HepG2 (cell line): Measurements from ENCODE around the gene EPDR1. TPM values are rescaled to one million over a fixed set of nuclear protein-coding genes. Genes with fewer than 3 reads are reported as not detected.
A peak's percentile ranks its signal among the peaks of the same experiment; 100 is the strongest.

Source experiments
- ARNTL ChIP-seq: sonication (generic); formaldehyde crosslinking; IDR thresholded peaks from 2 replicates; pipeline ENCODE4 v1.4.0; 2020; ENCODE audit warnings: mild to moderate bottlenecking, missing genetic modification reagents
- CREM ChIP-seq, 2 experiments: sonication (generic) in 1 of 2; formaldehyde crosslinking in 1 of 2; IDR thresholded peaks; 2 replicates each; pipeline versions ENCODE4 v1.4.0 to v1.6.1; 2016 to 2020; ENCODE audit warnings: antibody characterized with exemption in 1 of 2, mild to moderate bottlenecking in 1 of 2, missing genetic modification reagents in 1 of 2
- EP300 ChIP-seq, 3 experiments: sonication (generic) in 1 of 3; formaldehyde crosslinking in 1 of 3; IDR thresholded peaks; 2 replicates each; pipeline versions ENCODE4 v1.5.1 to v1.6.1; 2011 to 2020; ENCODE audit warnings: low read depth in 2 of 3, low read length in 2 of 3, borderline replicate concordance in 1 of 3, improper control_type of control experiment in 1 of 3, mild to moderate bottlenecking in 1 of 3, missing genetic modification reagents in 1 of 3, moderate library complexity in 1 of 3
- HOXA7 ChIP-seq: sonication (generic); formaldehyde crosslinking; IDR thresholded peaks from 2 replicates; pipeline ENCODE4 v1.8.1; 2022; ENCODE audit warnings: mild to moderate bottlenecking, missing genetic modification reagents, moderate library complexity
- NCOA5 ChIP-seq: sonication (generic); formaldehyde crosslinking; IDR thresholded peaks from 2 replicates; pipeline ENCODE4 v1.4.0; 2020; ENCODE audit warnings: missing genetic modification reagents
- NFKB2 ChIP-seq: sonication (generic); formaldehyde crosslinking; IDR thresholded peaks from 2 replicates; pipeline ENCODE4 v1.4.0; 2020; ENCODE audit warnings: missing genetic modification reagents, borderline replicate concordance
- NFYC ChIP-seq: IDR thresholded peaks from 2 replicates; pipeline ENCODE4 v1.6.1; 2016; ENCODE audit warnings: missing genetic modification reagents, missing compliant biosample characterization
- PHF20 ChIP-seq: sonication (generic); formaldehyde crosslinking; IDR thresholded peaks from 2 replicates; pipeline ENCODE4 v1.5.0; 2020; ENCODE audit warnings: mild to moderate bottlenecking, missing genetic modification reagents
- REXO4 ChIP-seq: sonication (generic); formaldehyde crosslinking; IDR thresholded peaks from 2 replicates; pipeline ENCODE4 v1.8.0; 2022; ENCODE audit warnings: missing genetic modification reagents, mild to moderate bottlenecking, borderline replicate concordance
- RFXAP ChIP-seq: sonication (generic); formaldehyde crosslinking; IDR thresholded peaks from 2 replicates; pipeline ENCODE4 v1.4.0; 2020; ENCODE audit warnings: missing genetic modification reagents, borderline replicate concordance
- U2AF1 ChIP-seq: fragments of 200-400 bp; formaldehyde crosslinking; optimal IDR thresholded peaks from 2 replicates; pipeline ENCODE3; 2017; ENCODE audit warnings: mild to moderate bottlenecking, low read depth, low read length
- ZNF280B ChIP-seq: sonication (generic); formaldehyde crosslinking; IDR thresholded peaks from 2 replicates; pipeline ENCODE4 v1.5.0; 2020; ENCODE audit warnings: missing genetic modification reagents, mild to moderate bottlenecking, borderline replicate concordance
- ZNF616 ChIP-seq: sonication (generic); formaldehyde crosslinking; IDR thresholded peaks from 2 replicates; pipeline ENCODE4 v1.5.0; 2020; ENCODE audit warnings: low read depth, mild to moderate bottlenecking, missing genetic modification reagents
- ZNF670 ChIP-seq: sonication (generic); formaldehyde crosslinking; IDR thresholded peaks from 2 replicates; pipeline ENCODE4 v1.8.0; 2022; ENCODE audit warnings: mild to moderate bottlenecking, missing genetic modification reagents, borderline replicate concordance
- ZNF7 ChIP-seq: IDR thresholded peaks from 2 replicates; pipeline ENCODE4 v1.6.1; 2016; ENCODE audit warnings: missing biosample characterization, missing genetic modification reagents
- ZNF772 ChIP-seq: sonication (generic); formaldehyde crosslinking; IDR thresholded peaks from 2 replicates; pipeline ENCODE4 v1.5.0; 2020; ENCODE audit warnings: mild to moderate bottlenecking, missing genetic modification reagents
- polyA plus RNA-seq, 8 experiments: library from polyadenylated mRNA; depleted of rRNA in 3 of 8; stranded (reverse) in 7 of 8; unstranded in 1 of 8; fragments of >200 nt; fragmentation: Illumina TruSeq in 4 of 8; extraction: Trizol in 4 of 8; gene quantifications; 2 replicates each; pipeline versions ENCODE4 v1.2.1 to v1.2.3, GENCODE V29; 2011 to 2016; ENCODE audit warnings: low read depth in 4 of 8, missing spikeins in 1 of 8, mixed read lengths in 1 of 8; ENCODE audit not compliant: insufficient read depth in 1 of 8
- total RNA-seq, 5 experiments: library from RNA; depleted of rRNA; stranded (reverse); fragments of >200 nt; fragmentation: Illumina TruSeq; extraction: Trizol; gene quantifications; 2 replicates each; pipeline ENCODE4 v1.2.3, GENCODE V29; 2016; ENCODE audit warnings: low read depth in 1 of 5
- TF ChIP-seq, protein P1 (sequence below): sonication (generic); formaldehyde crosslinking; IDR thresholded peaks from 2 replicates; pipeline ENCODE4 v1.9.0; 2021; ENCODE audit warnings: missing genetic modification reagents, borderline replicate concordance
- TF ChIP-seq, protein P2 (sequence below): sonication (generic); formaldehyde crosslinking; IDR thresholded peaks from 2 replicates; pipeline ENCODE4 v1.4.0; 2020; ENCODE audit warnings: missing genetic modification reagents
- TF ChIP-seq, protein P3 (sequence below): sonication (generic); formaldehyde crosslinking; IDR thresholded peaks from 2 replicates; pipeline ENCODE4 v1.5.0; 2020; ENCODE audit warnings: mild to moderate bottlenecking, missing genetic modification reagents, moderate library complexity

Gene EPDR1
- total and polyA plus RNA-seq, 2 of the 13 experiments (the other 11 are each of a cell fraction or from before 2014, with no cell fraction given), result 38.3 to 50.2 TPM

DNA sequence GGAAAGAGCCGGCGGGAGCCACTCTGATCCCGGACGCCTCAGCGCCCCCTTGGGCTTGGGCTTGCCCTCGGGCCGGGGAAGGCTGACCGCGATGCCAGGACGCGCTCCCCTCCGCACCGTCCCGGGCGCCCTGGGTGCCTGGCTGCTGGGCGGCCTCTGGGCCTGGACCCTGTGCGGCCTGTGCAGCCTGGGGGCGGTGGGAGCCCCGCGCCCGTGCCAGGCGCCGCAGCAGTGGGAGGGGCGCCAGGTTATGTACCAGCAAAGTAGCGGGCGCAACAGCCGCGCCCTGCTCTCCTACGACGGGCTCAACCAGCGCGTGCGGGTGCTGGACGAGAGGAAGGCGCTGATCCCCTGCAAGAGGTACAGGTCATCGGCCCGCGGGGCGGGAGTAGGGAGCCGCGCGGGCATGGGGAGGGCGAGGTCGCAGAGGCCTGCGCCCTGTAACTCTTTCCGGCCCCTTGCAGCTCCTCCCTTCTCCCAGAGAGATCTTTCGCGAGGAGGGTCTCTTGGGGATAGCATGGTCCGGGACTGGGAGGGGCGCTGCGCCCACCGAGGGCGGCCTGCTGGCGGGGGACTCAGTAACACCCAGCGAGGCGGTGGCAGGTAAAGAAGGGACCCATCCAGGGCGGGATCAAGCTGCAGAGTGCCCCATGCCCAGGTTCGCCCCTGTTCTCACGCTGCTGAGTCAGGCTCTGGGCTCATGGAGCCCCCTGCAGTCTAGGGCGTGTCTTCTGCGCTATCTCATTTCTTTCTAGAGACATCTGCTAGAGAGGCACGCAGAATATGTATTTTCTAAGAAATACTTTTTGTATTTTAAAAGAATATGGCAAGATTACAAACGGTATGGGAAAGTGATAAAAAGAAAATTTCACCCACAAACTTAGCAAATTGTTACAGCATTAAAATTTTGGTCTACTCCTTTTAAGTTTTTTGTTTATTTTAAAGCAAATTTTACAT is 687 bp downstream of the EPDR1 start (continued):
- TF ChIP-seq NFKB2 (CRISPR knock-in tag) (no peak), ZNF280B (CRISPR knock-in tag) (no peak), ZNF670 (CRISPR knock-in tag) (peak; percentile 50; the same call in 1 of the 2 replicates), EP300 (IDR thresholded peaks at IDR 0.05; ENCODE audit: low read depth in 2 of 2, low read length in 2 of 2) (no peak), EP300 (CRISPR knock-in tag; IDR thresholded peaks at IDR 0.05; ENCODE audit: borderline replicate concordance) (no peak; the same call in 1 of the 2 replicates), ZNF616 (no peak), HOXA7 (CRISPR knock-in tag) (no peak), NFYC (CRISPR knock-in tag) (no peak), NCOA5 (no peak), ARNTL (CRISPR knock-in tag) (no peak), ZNF772 (CRISPR knock-in tag) (peak; percentile 53; the same call in 1 of the 2 replicates), PHF20 (peak; percentile 39; the same call in 1 of the 2 replicates), CREM (IDR thresholded peaks at IDR 0.05) (no peak), CREM (CRISPR knock-in tag; IDR thresholded peaks at IDR 0.05) (no peak), ZNF7 (CRISPR knock-in tag) (no peak), U2AF1 (no peak), REXO4 (CRISPR knock-in tag) (no peak), RFXAP (no peak)
- TF ChIP-seq, protein P1, sequence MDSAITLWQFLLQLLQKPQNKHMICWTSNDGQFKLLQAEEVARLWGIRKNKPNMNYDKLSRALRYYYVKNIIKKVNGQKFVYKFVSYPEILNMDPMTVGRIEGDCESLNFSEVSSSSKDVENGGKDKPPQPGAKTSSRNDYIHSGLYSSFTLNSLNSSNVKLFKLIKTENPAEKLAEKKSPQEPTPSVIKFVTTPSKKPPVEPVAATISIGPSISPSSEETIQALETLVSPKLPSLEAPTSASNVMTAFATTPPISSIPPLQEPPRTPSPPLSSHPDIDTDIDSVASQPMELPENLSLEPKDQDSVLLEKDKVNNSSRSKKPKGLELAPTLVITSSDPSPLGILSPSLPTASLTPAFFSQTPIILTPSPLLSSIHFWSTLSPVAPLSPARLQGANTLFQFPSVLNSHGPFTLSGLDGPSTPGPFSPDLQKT, result no peak
- TF ChIP-seq, protein P2, sequence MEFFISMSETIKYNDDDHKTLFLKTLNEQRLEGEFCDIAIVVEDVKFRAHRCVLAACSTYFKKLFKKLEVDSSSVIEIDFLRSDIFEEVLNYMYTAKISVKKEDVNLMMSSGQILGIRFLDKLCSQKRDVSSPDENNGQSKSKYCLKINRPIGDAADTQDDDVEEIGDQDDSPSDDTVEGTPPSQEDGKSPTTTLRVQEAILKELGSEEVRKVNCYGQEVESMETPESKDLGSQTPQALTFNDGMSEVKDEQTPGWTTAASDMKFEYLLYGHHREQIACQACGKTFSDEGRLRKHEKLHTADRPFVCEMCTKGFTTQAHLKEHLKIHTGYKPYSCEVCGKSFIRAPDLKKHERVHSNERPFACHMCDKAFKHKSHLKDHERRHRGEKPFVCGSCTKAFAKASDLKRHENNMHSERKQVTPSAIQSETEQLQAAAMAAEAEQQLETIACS (CRISPR knock-in tag), result no peak
- TF ChIP-seq, protein P3, sequence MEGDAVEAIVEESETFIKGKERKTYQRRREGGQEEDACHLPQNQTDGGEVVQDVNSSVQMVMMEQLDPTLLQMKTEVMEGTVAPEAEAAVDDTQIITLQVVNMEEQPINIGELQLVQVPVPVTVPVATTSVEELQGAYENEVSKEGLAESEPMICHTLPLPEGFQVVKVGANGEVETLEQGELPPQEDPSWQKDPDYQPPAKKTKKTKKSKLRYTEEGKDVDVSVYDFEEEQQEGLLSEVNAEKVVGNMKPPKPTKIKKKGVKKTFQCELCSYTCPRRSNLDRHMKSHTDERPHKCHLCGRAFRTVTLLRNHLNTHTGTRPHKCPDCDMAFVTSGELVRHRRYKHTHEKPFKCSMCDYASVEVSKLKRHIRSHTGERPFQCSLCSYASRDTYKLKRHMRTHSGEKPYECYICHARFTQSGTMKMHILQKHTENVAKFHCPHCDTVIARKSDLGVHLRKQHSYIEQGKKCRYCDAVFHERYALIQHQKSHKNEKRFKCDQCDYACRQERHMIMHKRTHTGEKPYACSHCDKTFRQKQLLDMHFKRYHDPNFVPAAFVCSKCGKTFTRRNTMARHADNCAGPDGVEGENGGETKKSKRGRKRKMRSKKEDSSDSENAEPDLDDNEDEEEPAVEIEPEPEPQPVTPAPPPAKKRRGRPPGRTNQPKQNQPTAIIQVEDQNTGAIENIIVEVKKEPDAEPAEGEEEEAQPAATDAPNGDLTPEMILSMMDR (CRISPR knock-in tag), result peak; percentile 61
